T-cell (primary cell): ENCODE results near the gene GPR39. TPM values are rescaled to one million over a fixed set of nuclear protein-coding genes. Genes with fewer than 3 reads are reported as not detected.

Source experiments
- ATAC-seq, 4 experiments: fragments of 200-7000 bp in 3 of 4; fragments of 150-1000 bp in 1 of 4; cut with Tn5 transposase; replicated peaks in 1 of 4; 1 replicate in 3 of 4; 2 replicates in 1 of 4; pipeline ENCODE4 v1.10.0; 2021; ENCODE audit warnings: moderate library complexity in 3 of 4, mild to moderate bottlenecking in 2 of 4, moderate number of reproducible peaks in 1 of 4
- CTCF ChIA-PET, 2 donors: fragments of 300-600 bp; sonication (Branson Sonifier 250); formaldehyde crosslinking; loops; one replicate each; lab custom pipeline; 2022; ENCODE audit warnings: antibody characterized with exemption in 2 of 2; lab: Charles Lee
- POLR2A ChIA-PET, 2 donors: fragments of 300-600 bp; sonication (Branson Sonifier 250); formaldehyde crosslinking; loops; one replicate each; lab custom pipeline; 2022; ENCODE audit warnings: antibody characterized with exemption in 2 of 2; lab: Charles Lee
- DNase-seq, 35 experiments: peaks; one replicate each; pipeline versions ENCODE4 v3.0.0 to v3.0.0-alpha.2; 2013 to 2023
- H3K27ac ChIP-seq: one replicate; pipeline ENCODE4 v1.5.1; 2013; ENCODE audit warnings: low read length
- H3K27me3 ChIP-seq, 2 experiments: replicated peaks in 1 of 2; 1 replicate in 1 of 2; 2 replicates in 1 of 2; pipeline versions ENCODE4 v1.6.1 to v1.7.0; 2013; ENCODE audit warnings: low read length in 1 of 2, mixed read lengths in 1 of 2; ENCODE audit not compliant: control insufficient read depth in 2 of 2, insufficient read depth in 2 of 2; ENCODE audit errors: extremely low read depth in 1 of 2
- H3K36me3 ChIP-seq, 2 donors: 1 replicate in 1 of 2; 2 replicates in 1 of 2; pipeline versions ENCODE4 v1.6.1 to v1.7.0; 2013; ENCODE audit warnings: low read length in 1 of 2; ENCODE audit not compliant: control insufficient read depth in 2 of 2, insufficient read depth in 1 of 2; ENCODE audit errors: extremely low read depth in 1 of 2
- H3K4me1 ChIP-seq, 2 experiments: 1 replicate in 1 of 2; 2 replicates in 1 of 2; pipeline versions ENCODE4 v1.6.1 to v1.7.0; 2013; ENCODE audit warnings: low read length in 2 of 2, mixed read lengths in 1 of 2; ENCODE audit not compliant: insufficient read depth in 2 of 2, control insufficient read depth in 1 of 2; ENCODE audit errors: extremely low read depth in 1 of 2
- H3K4me3 ChIP-seq, 2 donors: 1 replicate in 1 of 2; 2 replicates in 1 of 2; pipeline versions ENCODE4 v1.5.1 to v1.7.0; 2013; ENCODE audit warnings: mild to moderate bottlenecking in 2 of 2, low read length in 1 of 2, moderate library complexity in 1 of 2; ENCODE audit not compliant: control insufficient read depth in 1 of 2; ENCODE audit errors: extremely low read depth in 1 of 2
- H3K9me3 ChIP-seq: 2 replicates; pipeline ENCODE4 v1.7.0; 2013
- H3K27ac Mint-ChIP-seq, 2 donors: one replicate each; pipeline ENCODE4 v1.8.0; 2020 to 2021; ENCODE audit warnings: mild to moderate bottlenecking in 2 of 2, mixed read lengths in 2 of 2
- H3K27me3 Mint-ChIP-seq, 2 donors: one replicate each; pipeline ENCODE4 v1.8.0; 2021 to 2022; ENCODE audit warnings: mixed read lengths in 2 of 2
- H3K36me3 Mint-ChIP-seq: one replicate; pipeline ENCODE4 v1.8.0; 2021; ENCODE audit warnings: mixed read lengths
- H3K4me1 Mint-ChIP-seq, 3 donors: one replicate each; pipeline ENCODE4 v1.8.0; 2020 to 2022; ENCODE audit warnings: mixed read lengths in 3 of 3, mild to moderate bottlenecking in 1 of 3
- H3K4me3 Mint-ChIP-seq, 3 donors: one replicate each; pipeline ENCODE4 v1.8.0; 2020 to 2022; ENCODE audit warnings: mild to moderate bottlenecking in 3 of 3, mixed read lengths in 3 of 3, moderate library complexity in 3 of 3
- H3K9me3 Mint-ChIP-seq, 3 donors: one replicate each; pipeline ENCODE4 v1.8.0; 2020 to 2022; ENCODE audit warnings: mixed read lengths in 3 of 3
- WGBS: methylation state at CpG from one replicate; pipeline ENCODE4 v1.1.5; 2013; ENCODE audit warnings: missing lambda C conversion rate; ENCODE audit not compliant: insufficient coverage; 5-methylcytosine and 5-hydroxymethylcytosine counted together
- total RNA-seq, 35 experiments: library from RNA in 6 of 35; stranded (reverse) in 6 of 35; fragments of 120-200 nt in 1 of 35; gene quantifications; one replicate each; pipeline versions ENCODE4 v1.2.1 to v1.2.4 and lab custom pipeline; 2013 to 2026

The GPR39 gene
- total RNA-seq (not detected), total RNA-seq (lab: John Stamatoyannopoulos, UW) (0 to 0.04 (median 0) reads per million in 29 experiments)
- total RNA-seq (2013) = not detected

DNA sequence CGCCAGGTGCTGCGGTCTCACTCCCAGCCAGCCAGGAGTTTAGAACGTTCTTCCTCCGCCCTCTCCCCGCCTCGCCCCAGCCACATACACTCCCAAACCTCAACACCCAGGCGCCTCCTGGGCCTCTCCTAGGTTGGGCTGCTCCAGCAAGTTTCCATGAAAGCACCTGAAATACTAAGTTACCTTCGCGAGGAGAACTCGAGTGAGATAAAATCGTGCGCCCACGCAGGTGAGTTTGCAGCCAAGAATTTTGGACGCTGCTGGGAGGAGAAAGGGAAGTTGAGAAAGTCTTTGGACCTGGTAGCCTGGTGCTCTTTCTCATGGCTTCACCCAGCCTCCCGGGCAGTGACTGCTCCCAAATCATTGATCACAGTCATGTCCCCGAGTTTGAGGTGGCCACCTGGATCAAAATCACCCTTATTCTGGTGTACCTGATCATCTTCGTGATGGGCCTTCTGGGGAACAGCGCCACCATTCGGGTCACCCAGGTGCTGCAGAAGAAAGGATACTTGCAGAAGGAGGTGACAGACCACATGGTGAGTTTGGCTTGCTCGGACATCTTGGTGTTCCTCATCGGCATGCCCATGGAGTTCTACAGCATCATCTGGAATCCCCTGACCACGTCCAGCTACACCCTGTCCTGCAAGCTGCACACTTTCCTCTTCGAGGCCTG lies at the start of gene GPR39:
TSS of gene GPR39 (plus strand) at position 83 of the 673 bp plus-strand sequence.
- peaks cover 0 to 4% of the 10 kb centered on the region in 2 experiments for H3K4me1 ChIP-seq
- peaks cover 30 to 35% of the 10 kb centered on the region in 2 donors for H3K27me3 Mint-ChIP-seq
- no peak within 1 kb of the TSS for H3K27ac ChIP-seq
- H3K27ac Mint-ChIP-seq = no peak within 1 kb of the TSS
- H3K9me3 ChIP-seq = no peaks in the 10 kb centered on the region
- H3K4me1 Mint-ChIP-seq = no peaks in the 10 kb centered on the region
- H3K36me3 ChIP-seq = no peaks in the 10 kb centered on the region
- ChIA-PET CTCF (no interaction called here), POLR2A (no interaction called here)
- DNase-seq = no peak
- H3K27me3 ChIP-seq = peaks cover 4 to 22% of the 10 kb centered on the region in 2 experiments
- ATAC-seq = no peak
- WGBS = 54% methylated on average over 14 of the region's 23 CpGs
- H3K9me3 Mint-ChIP-seq = no peaks in the 10 kb centered on the region
- H3K36me3 Mint-ChIP-seq = no peaks in the 10 kb centered on the region
- H3K4me3 ChIP-seq = no peak within 1 kb of the TSS
- H3K4me3 Mint-ChIP-seq = no peak within 1 kb of the TSS

DNA sequence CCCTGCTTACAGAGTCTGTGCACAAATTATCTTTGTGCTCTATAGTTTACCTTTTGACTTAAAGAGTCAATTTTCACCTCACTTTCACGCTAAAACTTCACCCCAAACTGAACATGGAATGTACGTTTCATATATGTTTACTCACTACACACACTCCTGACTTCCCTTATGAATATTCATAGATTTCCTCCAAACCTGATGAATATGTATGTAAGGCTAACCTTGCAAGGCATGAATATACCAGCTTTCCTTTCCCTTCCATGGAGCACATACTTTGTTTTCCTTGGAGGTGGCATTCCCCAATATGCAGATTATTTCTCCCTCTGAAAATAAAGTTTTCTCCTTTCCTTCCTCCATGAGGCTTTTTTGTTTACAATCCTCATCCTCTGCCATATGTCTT lies 48.4 kb upstream of the GPR39 start:
- H3K4me3 ChIP-seq = no peak overlapping the region
- H3K36me3 ChIP-seq = no peaks in the 10 kb centered on the region
- Mint-ChIP-seq H3K27ac (no peak overlapping the region), H3K27me3 (no peaks in the 10 kb centered on the region), H3K4me3 (no peak overlapping the region), H3K36me3 (no peaks in the 10 kb centered on the region), H3K9me3 (peaks cover 6 to 16% (median 13%) of the 10 kb centered on the region in 3 donors), H3K4me1 (no peaks in the 10 kb centered on the region)
- H3K27ac ChIP-seq = no peak overlapping the region
- POLR2A ChIA-PET = no interaction called here
- CTCF ChIA-PET = no interaction called here
- no peaks in the 10 kb centered on the region for H3K4me1 ChIP-seq
- no peaks in the 10 kb centered on the region for H3K9me3 ChIP-seq
- H3K27me3 ChIP-seq = no peaks in the 10 kb centered on the region
- DNase-seq = no peak
- no peak for ATAC-seq
- WGBS = no CpG with 5 or more reads among the region's 2 CpGs

DNA sequence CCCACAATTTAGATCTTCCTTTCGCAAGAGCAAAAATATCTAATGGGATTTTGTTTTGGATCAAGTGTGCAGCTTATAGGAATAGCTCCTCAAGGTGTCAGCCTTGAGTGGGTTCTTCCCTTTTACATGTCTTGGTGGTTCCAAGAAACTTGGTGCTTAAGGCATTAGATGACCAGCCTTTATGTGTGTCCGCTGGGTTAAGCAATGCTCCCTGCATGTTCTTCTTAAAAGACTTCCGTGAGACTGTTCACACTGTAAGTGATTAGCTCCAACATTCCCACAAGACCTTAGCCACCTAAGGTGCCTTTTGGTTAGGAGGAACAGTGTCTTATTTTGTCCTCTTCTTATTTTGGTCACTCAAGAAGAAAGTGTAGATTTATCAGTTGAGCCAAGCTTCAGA lies 44.3 kb upstream of the GPR39 start:
- no peaks in the 10 kb centered on the region for H3K27me3 ChIP-seq
- whole genome bisulfite sequencing = 80% methylated on average over 1 of the region's 3 CpGs
- no peak for DNase-seq
- no peaks in the 10 kb centered on the region for H3K4me1 Mint-ChIP-seq
- H3K4me1 ChIP-seq = no peaks in the 10 kb centered on the region
- ATAC-seq = no peak
- H3K4me3 Mint-ChIP-seq = no peak overlapping the region
- H3K4me3 ChIP-seq = no peak overlapping the region
- H3K27ac Mint-ChIP-seq = no peak overlapping the region
- no peak overlapping the region for H3K27ac ChIP-seq
- POLR2A ChIA-PET = no interaction called here
- H3K27me3 Mint-ChIP-seq = peaks cover 0 to 4% of the 10 kb centered on the region in 2 donors
- no peaks in the 10 kb centered on the region for H3K36me3 ChIP-seq
- no peaks in the 10 kb centered on the region for H3K36me3 Mint-ChIP-seq
- no peaks in the 10 kb centered on the region for H3K9me3 ChIP-seq
- CTCF ChIA-PET = no interaction called here
- no peaks in the 10 kb centered on the region for H3K9me3 Mint-ChIP-seq

DNA sequence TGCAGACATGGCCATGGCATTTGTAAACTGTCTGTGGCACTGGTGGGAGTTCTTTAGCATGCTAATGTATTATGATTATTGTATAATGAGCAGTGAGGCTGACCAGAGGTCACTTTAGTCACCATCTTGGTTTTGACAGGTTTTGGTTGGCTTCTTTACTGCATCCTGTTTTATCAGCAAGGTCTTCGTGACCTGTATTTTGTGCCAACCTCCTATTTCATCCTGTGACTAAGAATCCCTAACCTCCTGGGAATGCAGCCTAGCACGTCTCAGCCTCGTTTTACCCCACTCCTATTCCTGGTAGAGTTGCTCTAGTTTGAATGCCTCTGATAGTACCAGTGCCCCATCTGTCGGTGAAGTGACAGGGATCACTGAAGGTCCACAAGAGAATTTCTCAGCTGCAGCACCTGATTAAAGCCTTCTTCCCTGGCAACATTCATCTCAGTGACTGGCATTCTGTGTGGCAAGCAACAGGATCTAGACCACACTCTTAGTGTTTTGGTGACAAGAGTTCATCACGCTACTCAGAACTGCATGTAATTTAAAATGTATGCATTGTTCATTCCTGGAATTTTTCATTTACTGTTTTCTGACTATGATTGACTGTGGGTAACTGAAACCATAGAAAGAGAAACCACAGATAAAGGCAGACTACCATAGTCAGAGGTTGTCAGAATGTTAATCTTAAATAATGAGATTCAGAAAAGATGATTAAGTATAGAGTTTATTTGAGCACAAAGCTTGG lies 43.0 kb upstream of the GPR39 start:
- ChIA-PET CTCF (no interaction called here), POLR2A (interaction anchor here in 1 of 2 donors (0.6 kb wide), 1 partner anchor 1238 kb away, joined by 3 read pairs; no protein-coding TSS in a partner anchor)
- Histone ChIP-seq H3K4me3 (no peak overlapping the region), H3K27ac (no peak overlapping the region), H3K36me3 (no peaks in the 10 kb centered on the region), H3K4me1 (no peaks in the 10 kb centered on the region), H3K27me3 (no peaks in the 10 kb centered on the region), H3K9me3 (no peaks in the 10 kb centered on the region)
- no peaks in the 10 kb centered on the region for H3K4me1 Mint-ChIP-seq
- DNase-seq (no peak), ATAC-seq (no peak)
- H3K4me3 Mint-ChIP-seq = no peak overlapping the region
- WGBS = 53% methylated on average over 2 of the region's 5 CpGs
- H3K36me3 Mint-ChIP-seq = no peaks in the 10 kb centered on the region
- H3K27me3 Mint-ChIP-seq = peaks cover 0 to 4% of the 10 kb centered on the region in 2 donors
- no peaks in the 10 kb centered on the region for H3K9me3 Mint-ChIP-seq
- H3K27ac Mint-ChIP-seq = no peak overlapping the region

DNA sequence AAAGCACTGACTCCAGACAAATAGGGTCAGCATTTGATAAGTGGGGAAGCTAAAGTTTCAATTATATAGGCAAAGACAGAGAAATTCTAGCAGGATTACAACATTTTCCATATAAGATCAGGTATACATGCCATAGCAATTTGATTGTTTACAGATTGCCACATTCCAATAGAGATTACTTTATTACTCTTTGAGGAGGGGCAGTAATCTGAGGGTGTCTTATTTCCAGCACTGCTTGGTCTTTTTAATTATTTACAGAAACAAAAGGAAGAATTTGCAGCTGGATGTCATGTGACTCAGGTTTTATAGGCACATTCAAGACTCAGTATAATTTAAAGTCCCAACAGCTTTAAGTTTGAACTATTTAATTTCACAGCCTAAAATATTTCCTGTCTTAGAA lies 42.5 kb upstream of the GPR39 start:
- Histone ChIP-seq H3K4me1 (no peaks in the 10 kb centered on the region), H3K27me3 (no peaks in the 10 kb centered on the region), H3K9me3 (no peaks in the 10 kb centered on the region), H3K36me3 (no peaks in the 10 kb centered on the region), H3K27ac (no peak overlapping the region), H3K4me3 (no peak overlapping the region)
- Mint-ChIP-seq H3K27ac (no peak overlapping the region), H3K27me3 (peaks cover 0 to 4% of the 10 kb centered on the region in 2 donors), H3K4me3 (no peak overlapping the region), H3K36me3 (no peaks in the 10 kb centered on the region), H3K9me3 (no peaks in the 10 kb centered on the region), H3K4me1 (no peaks in the 10 kb centered on the region)
- ATAC-seq (no peak), DNase-seq (no peak)
- POLR2A ChIA-PET = interaction anchor here in 1 of 2 donors (0.6 kb wide), 1 partner anchor 1239 kb away, joined by 3 read pairs; no protein-coding TSS in a partner anchor
- CTCF ChIA-PET = no interaction called here

DNA sequence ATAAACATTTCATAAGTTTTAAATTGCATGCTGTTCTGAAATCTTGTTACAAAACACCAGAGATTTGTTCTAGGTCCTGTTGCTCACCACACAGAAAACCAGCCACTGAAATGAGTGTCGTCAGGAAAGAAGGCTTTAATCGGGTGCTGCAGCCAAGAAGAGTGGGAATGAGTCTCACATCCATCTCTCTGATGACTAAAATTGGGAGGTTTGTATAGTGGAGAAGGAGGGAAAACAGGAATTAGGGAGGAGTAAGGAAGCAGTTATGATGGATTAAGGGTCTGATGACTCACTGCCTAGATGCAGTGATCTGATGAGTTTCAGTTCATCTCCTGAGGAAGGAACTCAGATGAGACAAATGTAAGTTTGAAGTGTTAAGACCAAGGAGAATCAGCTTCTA lies 42.1 kb upstream of the GPR39 start:
- Mint-ChIP-seq H3K27me3 (peaks cover 0 to 4% of the 10 kb centered on the region in 2 donors), H3K9me3 (no peaks in the 10 kb centered on the region), H3K4me1 (no peaks in the 10 kb centered on the region), H3K27ac (no peak overlapping the region), H3K4me3 (no peak overlapping the region), H3K36me3 (no peaks in the 10 kb centered on the region)
- H3K27ac ChIP-seq = no peak overlapping the region
- ATAC-seq (no peak), DNase-seq (no peak)
- no peaks in the 10 kb centered on the region for H3K4me1 ChIP-seq
- H3K36me3 ChIP-seq = no peaks in the 10 kb centered on the region
- no peaks in the 10 kb centered on the region for H3K9me3 ChIP-seq
- WGBS = 72% methylated on average over 2 of the region's 2 CpGs
- H3K4me3 ChIP-seq = no peak overlapping the region
- CTCF ChIA-PET = no interaction called here
- POLR2A ChIA-PET = no interaction called here
- no peaks in the 10 kb centered on the region for H3K27me3 ChIP-seq
